Upper lobe of left lung (tissue), 6 donors: Measurements from ENCODE around the gene THRAP3. TPM values are rescaled to one million over a fixed set of nuclear protein-coding genes. Genes with fewer than 3 reads are reported as not detected.

Experiments
- ATAC-seq, 2 donors: fragments of 200-7000 bp; cut with Tn5 transposase; one replicate each; pipeline ENCODE4 v1.9.1; 2022; ENCODE audit warnings: mild to moderate bottlenecking in 2 of 2, moderate library complexity in 2 of 2; ENCODE audit not compliant: low FRiP score in 2 of 2
- DNase-seq, 2 donors: peaks; one replicate each; pipeline ENCODE4 v3.0.0-alpha.2; 2019 to 2020
- H3K27ac ChIP-seq, 4 donors: fragments of 200-600 bp; sonication (generic); one replicate each; pipeline ENCODE4 v1.5.1; 2016 to 2019
- H3K27me3 ChIP-seq, 4 donors: fragments of 200-600 bp; sonication (generic); one replicate each; pipeline ENCODE4 v1.5.1; 2017 to 2019
- H3K36me3 ChIP-seq, 4 donors: fragments of 200-600 bp; sonication (generic); one replicate each; pipeline ENCODE4 v1.5.1; 2016 to 2019
- H3K4me1 ChIP-seq, 4 donors: fragments of 200-600 bp; sonication (generic); one replicate each; pipeline ENCODE4 v1.5.1; 2018 to 2019
- H3K4me3 ChIP-seq, 4 donors: fragments of 200-600 bp; sonication (generic); one replicate each; pipeline ENCODE4 v1.5.1; 2017 to 2019; ENCODE audit warnings: mild to moderate bottlenecking in 2 of 4, moderate library complexity in 1 of 4
- H3K9me3 ChIP-seq, 4 donors: fragments of 200-600 bp; sonication (generic); one replicate each; pipeline ENCODE4 v1.5.1; 2018 to 2019
- EP300 ChIP-seq, 4 donors: sonication (generic); formaldehyde crosslinking; IDR thresholded peaks; one replicate each; pipeline ENCODE4 v1.5.1; 2017; ENCODE audit warnings: antibody characterized with exemption in 4 of 4, control low read depth in 2 of 4
- POLR2A ChIP-seq, 4 donors: fragments of 450-650 bp; IDR thresholded peaks; one replicate each; pipeline ENCODE4 v1.5.1; 2016 to 2017; ENCODE audit warnings: antibody characterized with exemption in 4 of 4, mild to moderate bottlenecking in 2 of 4
- POLR2AphosphoS5 ChIP-seq, 2 donors: sonication (generic); formaldehyde crosslinking; IDR thresholded peaks; one replicate each; pipeline ENCODE4 v1.5.1; 2017; ENCODE audit warnings: antibody characterized with exemption in 2 of 2
- WGBS, 2 donors: methylation state at CpG; one replicate each; pipeline ENCODE4 v1.1.5; 2017 to 2018; 5-methylcytosine and 5-hydroxymethylcytosine counted together
- total RNA-seq, 6 donors: library from RNA; depleted of rRNA in 4 of 6; stranded (reverse); fragments of >200 nt in 4 of 6; gene quantifications; one replicate each; pipeline versions ENCODE4 v1.1.0 to v1.2.1, GENCODE V29; 2016 to 2021
- TF ChIP-seq, protein P1 (sequence below), 6 experiments: fragments of 450-650 bp in 4 of 6; fragments of 200-600 bp in 2 of 6; sonication (generic) in 2 of 6; IDR thresholded peaks; one replicate each; pipeline ENCODE4 v1.5.1; 2016 to 2019; ENCODE audit warnings: antibody characterized with exemption in 6 of 6
- donor health status: DM: no; HTN: no; CAD: no; lungs with moderate emphysema.
- donor health status: DM: no; HTN: yes; CAD: no; lungs with severe emphysema.

The THRAP3 gene
- total RNA-seq, 6 donors from 2014 or later = 55.0 to 91.1 (median 84.0) TPM

DNA sequence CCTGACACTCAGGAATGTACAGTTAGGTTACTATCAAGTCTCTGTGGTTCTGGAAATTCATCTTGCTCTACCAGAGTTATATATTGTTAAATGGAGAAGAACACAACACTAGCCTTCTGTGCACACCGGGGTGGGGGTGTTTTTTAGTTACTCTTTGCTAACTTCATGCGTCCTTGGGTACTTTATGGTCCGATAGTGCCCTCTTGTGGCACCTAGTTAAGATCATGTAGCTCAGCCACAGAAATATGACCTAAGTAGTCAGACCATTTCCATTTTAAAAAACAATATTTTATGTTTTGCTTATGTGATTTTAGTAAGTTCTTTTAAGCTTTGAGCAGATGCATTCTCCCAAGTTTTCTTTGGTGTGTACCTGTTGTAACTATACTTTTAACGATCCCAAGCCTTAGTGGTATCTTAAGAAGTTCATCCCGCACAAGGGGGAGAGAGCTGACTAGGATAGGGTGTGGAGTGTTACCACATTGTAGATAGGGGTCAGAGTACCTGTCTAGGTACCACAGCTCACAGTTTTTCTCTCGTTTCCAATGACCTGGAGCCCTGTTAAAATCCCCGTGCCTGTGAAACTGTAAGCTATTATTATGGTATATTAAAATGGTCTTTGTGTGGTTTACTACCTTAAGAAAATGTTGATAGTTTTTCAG lies 61.3 kb downstream of the THRAP3 start:
- Histone ChIP-seq H3K36me3 (peaks cover 30 to 77% (median 49%) of the 10 kb centered on the region in 4 donors), H3K4me1 (peaks cover 7 to 17% (median 13%) of the 10 kb centered on the region in 4 donors)

DNA sequence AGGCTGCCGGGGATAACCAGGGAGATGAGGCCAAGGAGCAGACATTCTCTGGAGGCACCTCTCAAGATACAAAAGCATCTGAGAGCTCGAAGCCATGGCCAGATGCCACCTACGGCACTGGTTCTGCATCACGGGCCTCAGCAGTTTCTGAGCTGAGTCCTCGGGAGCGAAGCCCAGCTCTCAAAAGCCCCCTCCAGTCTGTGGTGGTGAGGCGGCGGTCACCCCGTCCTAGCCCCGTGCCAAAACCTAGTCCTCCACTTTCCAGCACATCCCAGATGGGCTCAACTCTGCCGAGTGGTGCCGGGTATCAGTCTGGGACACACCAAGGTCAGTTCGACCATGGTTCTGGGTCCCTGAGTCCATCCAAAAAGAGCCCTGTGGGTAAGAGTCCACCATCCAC lies 62.6 kb downstream of the THRAP3 start:
- H3K27me3 ChIP-seq = no peaks in the 10 kb centered on the region
- no peak overlapping the region for H3K4me3 ChIP-seq
- peaks cover 36 to 89% (median 59%) of the 10 kb centered on the region in 4 donors for H3K36me3 ChIP-seq
- DNase-seq (no peak), ATAC-seq (no peak)
- H3K9me3 ChIP-seq = no peaks in the 10 kb centered on the region
- TF ChIP-seq POLR2AphosphoS5 (IDR thresholded peaks at IDR 0.05) = no peak
- TF ChIP-seq EP300 (IDR thresholded peaks at IDR 0.05) = no peak
- TF ChIP-seq POLR2A (IDR thresholded peaks at IDR 0.05) = no peak
- TF ChIP-seq, protein P1, sequence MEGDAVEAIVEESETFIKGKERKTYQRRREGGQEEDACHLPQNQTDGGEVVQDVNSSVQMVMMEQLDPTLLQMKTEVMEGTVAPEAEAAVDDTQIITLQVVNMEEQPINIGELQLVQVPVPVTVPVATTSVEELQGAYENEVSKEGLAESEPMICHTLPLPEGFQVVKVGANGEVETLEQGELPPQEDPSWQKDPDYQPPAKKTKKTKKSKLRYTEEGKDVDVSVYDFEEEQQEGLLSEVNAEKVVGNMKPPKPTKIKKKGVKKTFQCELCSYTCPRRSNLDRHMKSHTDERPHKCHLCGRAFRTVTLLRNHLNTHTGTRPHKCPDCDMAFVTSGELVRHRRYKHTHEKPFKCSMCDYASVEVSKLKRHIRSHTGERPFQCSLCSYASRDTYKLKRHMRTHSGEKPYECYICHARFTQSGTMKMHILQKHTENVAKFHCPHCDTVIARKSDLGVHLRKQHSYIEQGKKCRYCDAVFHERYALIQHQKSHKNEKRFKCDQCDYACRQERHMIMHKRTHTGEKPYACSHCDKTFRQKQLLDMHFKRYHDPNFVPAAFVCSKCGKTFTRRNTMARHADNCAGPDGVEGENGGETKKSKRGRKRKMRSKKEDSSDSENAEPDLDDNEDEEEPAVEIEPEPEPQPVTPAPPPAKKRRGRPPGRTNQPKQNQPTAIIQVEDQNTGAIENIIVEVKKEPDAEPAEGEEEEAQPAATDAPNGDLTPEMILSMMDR (IDR thresholded peaks at IDR 0.05) = no peak
- H3K4me1 ChIP-seq = peaks cover 7 to 25% (median 13%) of the 10 kb centered on the region in 4 donors
- WGBS, 2 donors = 97 to 99% methylated on average over 7 to 13 of the region's 13 CpGs
- no peak overlapping the region for H3K27ac ChIP-seq

More for the DNA sequence above, 61.3 kb downstream of the THRAP3 start:
- WGBS, 2 donors = 49 to 54% methylated on average over 7 of the region's 7 CpGs
- DNase-seq (peak in 1 of 2 donors; percentile 71), ATAC-seq (peak; percentile 91 to 92)
- H3K27me3 ChIP-seq = no peaks in the 10 kb centered on the region
- peak overlapping the region in 1 of 4 donors; percentile 15 for H3K27ac ChIP-seq
- H3K4me3 ChIP-seq = no peak overlapping the region
- TF ChIP-seq POLR2A (IDR thresholded peaks at IDR 0.05) (no peak), EP300 (IDR thresholded peaks at IDR 0.05) (no peak), POLR2AphosphoS5 (IDR thresholded peaks at IDR 0.05) (no peak)
- TF ChIP-seq, protein P1 (IDR thresholded peaks at IDR 0.05) = peak; percentile 29 to 78 (median 68)
- H3K9me3 ChIP-seq = no peaks in the 10 kb centered on the region

DNA sequence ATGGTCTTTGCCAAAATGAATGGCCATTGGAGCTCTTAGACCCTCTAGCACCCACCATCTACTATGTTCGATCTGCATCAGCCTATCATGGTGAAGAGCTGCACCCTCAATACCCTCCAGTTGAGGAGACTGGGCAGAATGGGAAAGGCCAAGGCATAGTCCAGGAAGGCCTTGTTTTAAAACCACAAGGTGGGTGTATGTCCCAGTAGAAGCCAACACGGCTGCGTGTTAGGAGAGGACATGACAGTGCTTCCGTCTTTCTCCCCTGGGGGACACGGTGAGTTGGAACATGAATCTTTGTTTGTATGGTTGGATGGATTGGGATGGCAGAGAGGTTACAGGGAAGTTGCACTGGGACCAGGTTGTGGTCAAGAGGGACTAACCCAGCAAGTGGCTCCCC lies 63.4 kb downstream of the THRAP3 start:
- DNase-seq = no peak
- 96% methylated on average over 5 of the region's 5 CpGs for WGBS, 2 donors
- Histone ChIP-seq H3K27ac (no peak overlapping the region), H3K27me3 (no peaks in the 10 kb centered on the region), H3K4me1 (peaks cover 7 to 21% (median 12%) of the 10 kb centered on the region in 4 donors), H3K4me3 (no peak overlapping the region), H3K9me3 (no peaks in the 10 kb centered on the region), H3K36me3 (peaks cover 40 to 94% (median 63%) of the 10 kb centered on the region in 4 donors)
- ATAC-seq = no peak
- no peak for TF ChIP-seq POLR2A (IDR thresholded peaks at IDR 0.05)
- TF ChIP-seq, protein P1 (IDR thresholded peaks at IDR 0.05) = no peak
- TF ChIP-seq POLR2AphosphoS5 (IDR thresholded peaks at IDR 0.05) = no peak

DNA sequence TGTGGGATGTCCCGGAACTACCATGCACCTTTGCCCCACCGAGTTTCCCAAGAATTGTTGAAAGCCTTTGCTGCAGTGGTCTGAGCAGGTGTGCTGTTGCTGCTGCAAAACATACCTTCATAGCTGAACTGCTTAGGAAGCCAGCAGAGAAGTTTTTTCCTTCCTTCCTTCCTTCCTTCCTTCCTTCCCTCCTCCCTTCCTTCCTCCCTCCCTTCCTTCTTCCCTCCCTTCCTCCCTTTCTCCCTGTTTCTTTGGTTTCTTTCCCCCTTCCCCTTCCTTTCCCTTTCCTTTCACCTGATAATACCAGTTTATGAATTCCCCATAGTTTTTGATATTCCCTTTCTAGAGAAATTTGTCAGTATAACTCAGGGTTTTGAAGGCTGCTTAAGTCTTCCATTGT lies 71.1 kb downstream of the THRAP3 start:
- no peak for ATAC-seq
- WGBS, 2 donors = 100% methylated on average over 2 of the region's 2 CpGs

More for the DNA sequence above, 71.1 kb downstream of the THRAP3 start:
- Histone ChIP-seq H3K27me3 (no peaks in the 10 kb centered on the region), H3K4me3 (no peak overlapping the region), H3K27ac (no peak overlapping the region), H3K36me3 (peaks cover 21 to 92% (median 61%) of the 10 kb centered on the region in 4 donors), H3K9me3 (no peaks in the 10 kb centered on the region), H3K4me1 (peaks cover 7 to 21% (median 11%) of the 10 kb centered on the region in 4 donors)
- no peak for DNase-seq
- TF ChIP-seq EP300 (IDR thresholded peaks at IDR 0.05) (no peak), POLR2AphosphoS5 (IDR thresholded peaks at IDR 0.05) (no peak), POLR2A (IDR thresholded peaks at IDR 0.05) (no peak)
- TF ChIP-seq, protein P1 (IDR thresholded peaks at IDR 0.05) = no peak
